ENCODE data around the gene FCER1G.

DNA sequence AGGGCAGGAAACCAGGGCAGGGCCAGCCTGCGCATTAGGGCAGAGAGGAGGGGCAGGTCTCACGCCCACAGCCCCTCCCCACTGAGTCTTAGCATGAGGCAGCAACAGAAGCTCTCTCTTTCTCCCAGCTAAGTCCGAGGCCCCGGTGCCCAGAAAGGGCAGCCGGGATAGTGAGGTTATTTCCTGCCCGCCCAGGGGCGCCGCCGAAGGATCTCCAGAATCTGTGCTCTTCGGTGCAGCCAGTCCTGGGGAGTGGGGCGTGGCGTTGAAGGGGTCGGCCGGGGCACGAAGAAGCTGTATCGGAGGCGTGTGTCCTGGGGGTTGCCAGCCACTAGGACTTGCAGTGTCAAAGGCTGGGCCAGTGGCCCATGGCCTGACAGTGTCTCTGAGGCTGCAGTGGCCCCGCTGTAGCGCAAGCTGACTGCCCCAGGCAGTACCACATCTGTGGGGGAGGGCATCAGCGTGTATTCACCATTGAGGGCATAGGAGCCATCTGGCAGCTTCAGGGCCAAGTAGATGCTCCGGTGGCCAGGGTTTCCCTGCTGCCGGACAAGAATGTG is 24.1 kb upstream of the FCER1G start:
- TF ChIP-seq, protein P1, sequence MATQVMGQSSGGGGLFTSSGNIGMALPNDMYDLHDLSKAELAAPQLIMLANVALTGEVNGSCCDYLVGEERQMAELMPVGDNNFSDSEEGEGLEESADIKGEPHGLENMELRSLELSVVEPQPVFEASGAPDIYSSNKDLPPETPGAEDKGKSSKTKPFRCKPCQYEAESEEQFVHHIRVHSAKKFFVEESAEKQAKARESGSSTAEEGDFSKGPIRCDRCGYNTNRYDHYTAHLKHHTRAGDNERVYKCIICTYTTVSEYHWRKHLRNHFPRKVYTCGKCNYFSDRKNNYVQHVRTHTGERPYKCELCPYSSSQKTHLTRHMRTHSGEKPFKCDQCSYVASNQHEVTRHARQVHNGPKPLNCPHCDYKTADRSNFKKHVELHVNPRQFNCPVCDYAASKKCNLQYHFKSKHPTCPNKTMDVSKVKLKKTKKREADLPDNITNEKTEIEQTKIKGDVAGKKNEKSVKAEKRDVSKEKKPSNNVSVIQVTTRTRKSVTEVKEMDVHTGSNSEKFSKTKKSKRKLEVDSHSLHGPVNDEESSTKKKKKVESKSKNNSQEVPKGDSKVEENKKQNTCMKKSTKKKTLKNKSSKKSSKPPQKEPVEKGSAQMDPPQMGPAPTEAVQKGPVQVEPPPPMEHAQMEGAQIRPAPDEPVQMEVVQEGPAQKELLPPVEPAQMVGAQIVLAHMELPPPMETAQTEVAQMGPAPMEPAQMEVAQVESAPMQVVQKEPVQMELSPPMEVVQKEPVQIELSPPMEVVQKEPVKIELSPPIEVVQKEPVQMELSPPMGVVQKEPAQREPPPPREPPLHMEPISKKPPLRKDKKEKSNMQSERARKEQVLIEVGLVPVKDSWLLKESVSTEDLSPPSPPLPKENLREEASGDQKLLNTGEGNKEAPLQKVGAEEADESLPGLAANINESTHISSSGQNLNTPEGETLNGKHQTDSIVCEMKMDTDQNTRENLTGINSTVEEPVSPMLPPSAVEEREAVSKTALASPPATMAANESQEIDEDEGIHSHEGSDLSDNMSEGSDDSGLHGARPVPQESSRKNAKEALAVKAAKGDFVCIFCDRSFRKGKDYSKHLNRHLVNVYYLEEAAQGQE (IDR thresholded peaks at IDR 0.05; ENCODE audit: borderline replicate concordance) = no peak
- TF ChIP-seq EP300 (conservative IDR thresholded peaks at IDR 0.05; ENCODE audit: poor library complexity, severe bottlenecking) (no peak), MXI1 (conservative IDR thresholded peaks at IDR 0.05; ENCODE audit: poor library complexity, severe bottlenecking) (no peak), TAF1 (IDR thresholded peaks at IDR 0.05; ENCODE audit: low read depth) (no peak)
